Neural progenitor cell (in vitro differentiated cells): ENCODE data around the gene GOLGB1. TPM values are rescaled to one million over a fixed set of nuclear protein-coding genes. Genes with fewer than 3 reads are reported as not detected.
A peak's percentile ranks its signal among the peaks of the same experiment; 100 is the strongest.

Experiments used
- DNase-seq: peaks from one replicate; pipeline ENCODE4 v3.0.0-alpha.2; 2016; ENCODE audit warnings: low spot score
- H2AFZ ChIP-seq: fragments of 200-600 bp; sonication (generic); replicated peaks from 2 replicates; pipeline ENCODE4 v1.6.1; 2016; ENCODE audit warnings: antibody characterized with exemption
- H3F3A ChIP-seq: fragments of 200-600 bp; sonication (generic); 2 replicates; pipeline ENCODE4 v1.6.1; 2016; ENCODE audit warnings: antibody characterized with exemption, low read depth
- H3K27ac ChIP-seq: fragments of 200-600 bp; sonication (generic); 2 replicates; pipeline ENCODE4 v1.5.1; 2016; ENCODE audit warnings: mild to moderate bottlenecking
- H3K27me3 ChIP-seq: fragments of 200-600 bp; sonication (generic); 2 replicates; pipeline ENCODE4 v1.6.1; 2016; ENCODE audit warnings: mild to moderate bottlenecking, moderate library complexity
- H3K36me3 ChIP-seq: fragments of 200-600 bp; sonication (generic); 2 replicates; pipeline ENCODE4 v1.5.1; 2016
- H3K4me1 ChIP-seq: fragments of 200-600 bp; sonication (generic); 2 replicates; pipeline ENCODE4 v1.6.1; 2016; ENCODE audit warnings: mixed run types
- H3K4me2 ChIP-seq: fragments of 200-600 bp; sonication (generic); 2 replicates; pipeline ENCODE4 v1.6.1; 2016
- H3K4me3 ChIP-seq: fragments of 200-600 bp; sonication (generic); 2 replicates; pipeline ENCODE4 v1.5.1; 2016
- H3K79me2 ChIP-seq: fragments of 200-600 bp; sonication (generic); 2 replicates; pipeline ENCODE4 v1.6.1; 2016; ENCODE audit warnings: low read depth
- H3K9ac ChIP-seq: fragments of 200-600 bp; sonication (generic); 2 replicates; pipeline ENCODE4 v1.6.1; 2016
- H3K9me3 ChIP-seq: fragments of 200-600 bp; sonication (generic); 2 replicates; pipeline ENCODE4 v1.5.1; 2016; ENCODE audit warnings: low read depth
- H4K20me1 ChIP-seq: fragments of 200-600 bp; sonication (generic); 2 replicates; pipeline ENCODE4 v1.6.1; 2016; ENCODE audit warnings: low read depth
- H3K27ac Mint-ChIP-seq: 3 replicates; pipeline ENCODE4 v1.8.0; 2021; ENCODE audit warnings: mixed read lengths
- H3K27me3 Mint-ChIP-seq: 2 replicates; pipeline ENCODE4 v1.8.0; 2022; ENCODE audit warnings: low read depth, mild to moderate bottlenecking, inconsistent platforms, moderate library complexity, mixed read lengths; ENCODE audit not compliant: insufficient read depth
- H3K36me3 Mint-ChIP-seq: 3 replicates; pipeline ENCODE4 v1.8.0; 2021; ENCODE audit warnings: mixed read lengths
- H3K4me1 Mint-ChIP-seq: 3 replicates; pipeline ENCODE4 v1.8.0; 2021; ENCODE audit warnings: mixed read lengths
- H3K4me3 Mint-ChIP-seq: 3 replicates; pipeline ENCODE4 v1.8.0; 2021; ENCODE audit warnings: mild to moderate bottlenecking, moderate library complexity, mixed read lengths
- H3K9me3 Mint-ChIP-seq: 3 replicates; pipeline ENCODE4 v1.8.0; 2020; ENCODE audit warnings: mixed read lengths
- CTCF ChIP-seq: fragments of 200-600 bp; sonication (generic); IDR thresholded peaks from 2 replicates; pipeline ENCODE4 v1.5.1; 2017; ENCODE audit warnings: antibody characterized with exemption, mild to moderate bottlenecking
- EZH2 ChIP-seq: fragments of 200-600 bp; sonication (generic); IDR thresholded peaks from 2 replicates; pipeline ENCODE4 v1.6.1; 2017; ENCODE audit warnings: antibody characterized with exemption, mild to moderate bottlenecking, moderate library complexity
- EZH2phosphoT487 ChIP-seq: fragments of 200-600 bp; sonication (generic); IDR thresholded peaks from 2 replicates; pipeline ENCODE4 v1.6.1; 2017; ENCODE audit warnings: antibody characterized with exemption
- total RNA-seq: library from RNA; depleted of rRNA; stranded (reverse); fragments of >200 nt; gene quantifications from 2 replicates; pipeline ENCODE4 v1.2.3, GENCODE V29; 2015; ENCODE audit warnings: low replicate concordance

Gene GOLGB1
- total RNA-seq, 1 donor from 2014 or later = 52.5 TPM

GRCh38 chr3:121736112-121736511 lies 13.4 kb downstream of the GOLGB1 start:
- no peak overlapping the region for H3K4me3 Mint-ChIP-seq
- H3K27ac ChIP-seq = no peak overlapping the region
- H3F3A ChIP-seq = no peaks in the 10 kb centered on the region
- no peaks in the 10 kb centered on the region for H3K27me3 ChIP-seq
- H3K4me1 ChIP-seq = peaks cover 13% of the 10 kb centered on the region
- no peak overlapping the region for H2AFZ ChIP-seq
- peaks cover 5% of the 10 kb centered on the region for H4K20me1 ChIP-seq
- no peaks in the 10 kb centered on the region for H3K9me3 Mint-ChIP-seq
- H3K36me3 Mint-ChIP-seq = peaks cover 6% of the 10 kb centered on the region
- H3K4me1 Mint-ChIP-seq = no peaks in the 10 kb centered on the region
- no peaks in the 10 kb centered on the region for H3K9me3 ChIP-seq
- H3K9ac ChIP-seq = no peak overlapping the region
- no peaks in the 10 kb centered on the region for H3K27me3 Mint-ChIP-seq
- no peak overlapping the region for H3K27ac Mint-ChIP-seq
- TF ChIP-seq CTCF = no peak
- H3K4me3 ChIP-seq = no peak overlapping the region
- DNase-seq = no peak
- H3K79me2 ChIP-seq = peaks cover 99% of the 10 kb centered on the region
- no peaks in the 10 kb centered on the region for H3K36me3 ChIP-seq
- no peak overlapping the region for H3K4me2 ChIP-seq

- Histone ChIP-seq H3K36me3 (no peaks in the 10 kb centered on the region), H4K20me1 (peaks cover 5% of the 10 kb centered on the region), H3K27ac (no peak overlapping the region), H3K4me2 (no peak overlapping the region), H3K79me2 (peaks cover 95% of the 10 kb centered on the region), H2AFZ (no peak overlapping the region), H3K27me3 (no peaks in the 10 kb centered on the region), H3K4me3 (no peak overlapping the region), H3K9me3 (no peaks in the 10 kb centered on the region), H3F3A (no peaks in the 10 kb centered on the region), H3K9ac (no peak overlapping the region), H3K4me1 (peaks cover 22% of the 10 kb centered on the region)
- no peaks in the 10 kb centered on the region for H3K27me3 Mint-ChIP-seq
- no peak overlapping the region for H3K27ac Mint-ChIP-seq
- H3K9me3 Mint-ChIP-seq = no peaks in the 10 kb centered on the region
- H3K36me3 Mint-ChIP-seq = peaks cover 5% of the 10 kb centered on the region
- H3K4me3 Mint-ChIP-seq = no peak overlapping the region
- no peak for TF ChIP-seq CTCF
- no peak for TF ChIP-seq EZH2
- TF ChIP-seq EZH2phosphoT487 = no peak
- DNase-seq = no peak
- no peaks in the 10 kb centered on the region for H3K4me1 Mint-ChIP-seq
These were observed 14.4 kb downstream of the GOLGB1 start for GRCh38 chr3:121735047-121735696.

GRCh38 chr3:121730940-121731687 lies 18.4 kb downstream of the GOLGB1 start:
- H3K9me3 Mint-ChIP-seq = no peaks in the 10 kb centered on the region
- no peak overlapping the region for H3K4me3 Mint-ChIP-seq
- Histone ChIP-seq H3K4me2 (peak overlapping the region; percentile 48), H3K9me3 (no peaks in the 10 kb centered on the region), H3K79me2 (peaks cover 54% of the 10 kb centered on the region), H3K4me1 (peaks cover 19% of the 10 kb centered on the region), H3K4me3 (no peak overlapping the region), H3K36me3 (peaks cover 4% of the 10 kb centered on the region), H4K20me1 (no peaks in the 10 kb centered on the region), H3K27ac (peak overlapping the region; percentile 56), H3K27me3 (no peaks in the 10 kb centered on the region), H3F3A (no peaks in the 10 kb centered on the region), H3K9ac (peak overlapping the region; percentile 18), H2AFZ (no peak overlapping the region)
- TF ChIP-seq CTCF = no peak
- no peak for TF ChIP-seq EZH2
- no peak for TF ChIP-seq EZH2phosphoT487
- no peak overlapping the region for H3K27ac Mint-ChIP-seq
- H3K4me1 Mint-ChIP-seq = no peaks in the 10 kb centered on the region
- peaks cover 3% of the 10 kb centered on the region for H3K36me3 Mint-ChIP-seq
- H3K27me3 Mint-ChIP-seq = no peaks in the 10 kb centered on the region
- DNase-seq = peak; percentile 13
